PC-3 (cell line): Measurements from ENCODE around the gene DELE1. TPM values are rescaled to one million over a fixed set of nuclear protein-coding genes. Genes with fewer than 3 reads are reported as not detected.

Experiments
- ATAC-seq: fragments of 200-7000 bp; cut with Tn5 transposase; 2 replicates; pipeline ENCODE4 v1.9.1; 2020; ENCODE audit warnings: mild to moderate bottlenecking, moderate library complexity
- BruUV-seq: library from RNA; stranded (reverse); fragments of 400-500 nt; replicated peaks from 2 replicates; lab custom pipeline; 2021; lab: Mats Ljungman, UMichigan
- CTCF ChIA-PET: fragments of 300-600 bp; sonication (Branson Sonifier 250); formaldehyde crosslinking; loops from one replicate; lab custom pipeline; 2022; ENCODE audit warnings: antibody characterized with exemption; lab: Charles Lee
- POLR2A ChIA-PET: fragments of 300-600 bp; sonication (Branson Sonifier 250); formaldehyde crosslinking; loops from one replicate; lab custom pipeline; 2022; ENCODE audit warnings: antibody characterized with exemption; ENCODE audit not compliant: unreplicated experiment; lab: Charles Lee
- DNase-seq: peaks from one replicate; pipeline ENCODE4 v3.0.0-alpha.2; 2015
- H2AFZ ChIP-seq: fragments of 300-600 bp; sonication (generic); 2 replicates; pipeline ENCODE4 v1.6.0; 2016; ENCODE audit warnings: antibody characterized with exemption, low read length
- H3F3A ChIP-seq: fragments of 300-600 bp; sonication (generic); one replicate; pipeline ENCODE4 v1.6.0; 2017; ENCODE audit warnings: antibody characterized with exemption, low read length, control low read depth, mild to moderate bottlenecking; ENCODE audit not compliant: unreplicated experiment
- H3K27ac ChIP-seq: fragments of 300-600 bp; sonication (generic); 2 replicates; pipeline ENCODE4 v1.5.1; 2016; ENCODE audit warnings: mild to moderate bottlenecking, low read length
- H3K27me3 ChIP-seq: fragments of 300-600 bp; sonication (generic); 2 replicates; pipeline ENCODE4 v1.6.1; 2016; ENCODE audit warnings: low read length, mixed read lengths
- H3K36me3 ChIP-seq: fragments of 300-600 bp; sonication (generic); 2 replicates; pipeline ENCODE4 v1.6.1; 2016; ENCODE audit warnings: low read depth, mixed run types, low read length, mixed read lengths
- H3K4me1 ChIP-seq: fragments of 300-600 bp; sonication (generic); 2 replicates; pipeline ENCODE4 v1.5.1; 2016; ENCODE audit warnings: low read length; ENCODE audit not compliant: insufficient read depth
- H3K4me2 ChIP-seq: fragments of 300-600 bp; sonication (generic); 2 replicates; pipeline ENCODE4 v1.6.0; 2016; ENCODE audit warnings: low read length
- H3K4me3 ChIP-seq: fragments of 300-600 bp; sonication (generic); 2 replicates; pipeline ENCODE4 v1.5.1; 2016; ENCODE audit warnings: mild to moderate bottlenecking, low read length, mixed read lengths
- H3K79me2 ChIP-seq: fragments of 300-600 bp; sonication (generic); 2 replicates; pipeline ENCODE4 v1.6.1; 2017; ENCODE audit warnings: low read length, mixed read lengths
- H3K9ac ChIP-seq: fragments of 300-600 bp; sonication (generic); 2 replicates; pipeline ENCODE4 v1.6.0; 2016; ENCODE audit warnings: mild to moderate bottlenecking, low read length
- H3K9me2 ChIP-seq: fragments of 300-600 bp; sonication (generic); replicated peaks from 2 replicates; pipeline ENCODE4 v1.6.1; 2016; ENCODE audit warnings: mixed run types, low read length, mixed read lengths
- H3K9me3 ChIP-seq: fragments of 300-600 bp; sonication (generic); 2 replicates; pipeline ENCODE4 v1.6.1; 2016; ENCODE audit warnings: low read length, mixed read lengths
- H4K20me1 ChIP-seq: fragments of 300-600 bp; sonication (generic); 2 replicates; pipeline ENCODE4 v1.6.1; 2016; ENCODE audit warnings: low read length, mixed read lengths
- EZH2 ChIP-seq: fragments of 300-600 bp; sonication (generic); IDR thresholded peaks from one replicate; pipeline ENCODE4 v1.6.1; 2017; ENCODE audit warnings: antibody characterized with exemption, mild to moderate bottlenecking, low read length; ENCODE audit not compliant: unreplicated experiment
- EZH2phosphoT487 ChIP-seq: fragments of 300-600 bp; sonication (generic); IDR thresholded peaks from 2 replicates; pipeline ENCODE4 v1.6.1; 2018; ENCODE audit warnings: mild to moderate bottlenecking, antibody characterized with exemption, low read length, borderline replicate concordance
- intact Hi-C: fragments of 100-400 bp; cut with micrococcal nuclease; formaldehyde crosslinking; loops from 2 replicates; pipeline ENCODE4 v1.9.0; 2023
- total RNA-seq: library from RNA; depleted of rRNA; stranded (reverse); fragments of >200 nt; gene quantifications from 2 replicates; pipeline ENCODE4 v1.2.3, GENCODE V29; 2014
- TF ChIP-seq, protein P1 (sequence below): fragments of 300-600 bp; sonication (generic); conservative IDR thresholded peaks from 2 replicates; pipeline ENCODE4 v1.5.1; 2017; ENCODE audit warnings: antibody characterized with exemption, low read depth, mild to moderate bottlenecking, low read length

Gene DELE1
- total RNA-seq, 1 experiment from 2014 or later, result 46.6 TPM

DNA sequence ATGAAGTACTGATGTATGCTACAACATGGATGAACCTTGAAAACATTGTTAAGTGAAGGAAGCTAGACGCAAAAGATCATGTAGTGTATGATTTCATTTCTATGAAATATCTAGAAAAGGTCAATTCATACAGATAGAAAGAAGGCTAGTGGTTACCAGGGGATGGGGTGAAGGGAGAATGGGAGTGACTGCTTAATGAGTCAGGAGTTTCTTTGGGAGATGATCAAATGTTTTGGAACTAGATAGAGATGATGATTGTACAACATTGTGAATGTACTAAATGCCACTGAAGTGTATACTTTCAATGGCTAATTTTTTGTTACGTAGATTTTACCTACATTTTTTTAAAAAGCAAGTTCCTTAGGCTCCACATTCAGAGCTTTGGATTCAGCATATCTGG lies 14.9 kb upstream of the DELE1 start:
- no peaks in the 10 kb centered on the region for H3F3A ChIP-seq
- no peaks in the 10 kb centered on the region for H4K20me1 ChIP-seq
- BruUV-seq, result no TSS peak
- no peaks in the 10 kb centered on the region for H3K9me3 ChIP-seq
- CTCF ChIA-PET, result no interaction called here
- H2AFZ ChIP-seq, result no peak overlapping the region
- no peak overlapping the region for H3K4me3 ChIP-seq
- no peaks in the 10 kb centered on the region for H3K9me2 ChIP-seq
- DNase-seq (peak; percentile 65), ATAC-seq (peak; percentile 64)
- no peaks in the 10 kb centered on the region for H3K27me3 ChIP-seq
- POLR2A ChIA-PET, result no interaction called here
- H3K9ac ChIP-seq, result no peak overlapping the region
- intact Hi-C loops, result no loop called here
- no peak overlapping the region; the same call in 1 of the 2 replicates for H3K27ac ChIP-seq
- H3K4me1 ChIP-seq, result peaks cover 5% of the 10 kb centered on the region; the same call in 1 of the 2 replicates
- no peaks in the 10 kb centered on the region for H3K36me3 ChIP-seq
- no peak overlapping the region for H3K4me2 ChIP-seq
- TF ChIP-seq EZH2 (no peak), EZH2phosphoT487 (no peak)
- TF ChIP-seq, protein P1, sequence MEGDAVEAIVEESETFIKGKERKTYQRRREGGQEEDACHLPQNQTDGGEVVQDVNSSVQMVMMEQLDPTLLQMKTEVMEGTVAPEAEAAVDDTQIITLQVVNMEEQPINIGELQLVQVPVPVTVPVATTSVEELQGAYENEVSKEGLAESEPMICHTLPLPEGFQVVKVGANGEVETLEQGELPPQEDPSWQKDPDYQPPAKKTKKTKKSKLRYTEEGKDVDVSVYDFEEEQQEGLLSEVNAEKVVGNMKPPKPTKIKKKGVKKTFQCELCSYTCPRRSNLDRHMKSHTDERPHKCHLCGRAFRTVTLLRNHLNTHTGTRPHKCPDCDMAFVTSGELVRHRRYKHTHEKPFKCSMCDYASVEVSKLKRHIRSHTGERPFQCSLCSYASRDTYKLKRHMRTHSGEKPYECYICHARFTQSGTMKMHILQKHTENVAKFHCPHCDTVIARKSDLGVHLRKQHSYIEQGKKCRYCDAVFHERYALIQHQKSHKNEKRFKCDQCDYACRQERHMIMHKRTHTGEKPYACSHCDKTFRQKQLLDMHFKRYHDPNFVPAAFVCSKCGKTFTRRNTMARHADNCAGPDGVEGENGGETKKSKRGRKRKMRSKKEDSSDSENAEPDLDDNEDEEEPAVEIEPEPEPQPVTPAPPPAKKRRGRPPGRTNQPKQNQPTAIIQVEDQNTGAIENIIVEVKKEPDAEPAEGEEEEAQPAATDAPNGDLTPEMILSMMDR, result no peak
- no peaks in the 10 kb centered on the region for H3K79me2 ChIP-seq

DNA sequence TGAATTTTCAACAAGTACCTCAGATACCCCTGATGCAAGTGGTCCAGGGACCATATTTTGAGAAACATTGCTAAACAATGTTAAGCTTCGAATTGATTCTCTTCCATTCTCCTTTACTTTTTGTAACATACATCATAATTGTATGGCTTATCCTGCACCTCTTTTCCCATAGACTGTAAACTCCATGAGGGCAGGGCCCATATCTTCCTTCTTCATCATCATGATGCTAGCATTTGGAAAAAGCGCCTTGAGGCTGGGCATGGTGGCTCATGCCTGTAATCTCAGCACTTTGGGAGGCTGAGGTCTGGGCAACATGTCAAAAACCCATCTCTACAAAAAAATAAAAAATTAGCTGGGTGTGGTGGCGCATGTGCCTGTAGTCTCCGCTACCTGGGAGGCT lies 14.5 kb upstream of the DELE1 start:
- ATAC-seq (no peak), DNase-seq (no peak)
- Histone ChIP-seq H3F3A (no peaks in the 10 kb centered on the region), H3K4me1 (peaks cover 5% of the 10 kb centered on the region; the same call in 1 of the 2 replicates), H3K9me3 (no peaks in the 10 kb centered on the region), H4K20me1 (no peaks in the 10 kb centered on the region), H3K9me2 (no peaks in the 10 kb centered on the region), H3K36me3 (no peaks in the 10 kb centered on the region), H3K27ac (no peak overlapping the region; the same call in 1 of the 2 replicates), H2AFZ (no peak overlapping the region), H3K4me3 (no peak overlapping the region), H3K4me2 (no peak overlapping the region), H3K27me3 (no peaks in the 10 kb centered on the region), H3K9ac (no peak overlapping the region), H3K79me2 (no peaks in the 10 kb centered on the region)
- CTCF ChIA-PET, result no interaction called here
- POLR2A ChIA-PET, result no interaction called here
- intact Hi-C loops, result no loop called here
- BruUV-seq, result no TSS peak
- TF ChIP-seq, protein P1, result no peak
- no peak for TF ChIP-seq EZH2
- no peak for TF ChIP-seq EZH2phosphoT487

DNA sequence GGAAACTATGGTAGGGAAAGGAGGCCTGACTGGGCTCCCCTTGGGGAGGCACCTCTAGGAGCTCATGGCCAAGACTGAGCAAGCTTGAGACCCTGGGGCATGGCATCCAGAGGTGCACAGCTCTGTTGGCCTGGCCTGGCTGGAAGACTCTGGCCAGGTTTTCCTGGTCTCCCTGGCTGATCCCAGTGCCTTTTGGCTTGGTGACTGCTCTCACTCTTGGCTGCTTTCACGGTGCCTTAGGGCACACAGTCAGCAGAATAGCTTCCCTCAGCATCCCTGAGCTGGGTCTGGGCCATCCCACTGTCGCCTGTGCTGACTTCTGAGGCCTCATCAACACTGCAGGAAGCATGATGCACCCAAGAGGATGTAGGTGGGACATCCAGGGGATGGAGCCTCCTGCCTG lies 13.4 kb upstream of the DELE1 start:
- CTCF ChIA-PET, result no interaction called here

More for the DNA sequence above, 13.4 kb upstream of the DELE1 start:
- POLR2A ChIA-PET, result no interaction called here
- H3K79me2 ChIP-seq, result no peaks in the 10 kb centered on the region
- H3K9me2 ChIP-seq, result no peaks in the 10 kb centered on the region
- no peak overlapping the region for H2AFZ ChIP-seq
- ATAC-seq (peak; percentile 95), DNase-seq (peak; percentile 84)
- H3K36me3 ChIP-seq, result no peaks in the 10 kb centered on the region
- H3K4me1 ChIP-seq, result peaks cover 5% of the 10 kb centered on the region; the same call in 1 of the 2 replicates
- no peaks in the 10 kb centered on the region for H3F3A ChIP-seq
- H3K4me3 ChIP-seq, result no peak overlapping the region
- no TSS peak for BruUV-seq
- H3K27ac ChIP-seq, result peak overlapping the region; percentile 12; the same call in 1 of the 2 replicates
- H3K9ac ChIP-seq, result no peak overlapping the region
- TF ChIP-seq EZH2 (no peak), EZH2phosphoT487 (no peak)
- TF ChIP-seq, protein P1, result no peak
- no peaks in the 10 kb centered on the region for H4K20me1 ChIP-seq
- H3K4me2 ChIP-seq, result no peak overlapping the region
- H3K9me3 ChIP-seq, result no peaks in the 10 kb centered on the region
- no peaks in the 10 kb centered on the region for H3K27me3 ChIP-seq
- intact Hi-C loops, result no loop called here
